ENCODE results near the gene DYDC2. TPM values are rescaled to one million over a fixed set of nuclear protein-coding genes. Genes with fewer than 3 reads are reported as not detected.

The DYDC2 gene
- total and polyA plus RNA-seq, 9 of the 15 experiments (the other 6 are each of a cell fraction or from before 2014, with no cell fraction given): 0.06 to 0.34 (median 0.15) TPM; not detected in 5

- ChIA-PET POLR2A (interaction anchor here (1.1 kb wide), 1 partner anchor 11 kb away, joined by 3 read pairs; no protein-coding TSS in a partner anchor), CTCF (ENCODE audit: low intra/inter-chr PET ratio) (interaction anchor here (0.8 kb wide), 1 partner anchor 182 kb away, joined by 3 read pairs; no protein-coding TSS in a partner anchor)
- no peaks in the 10 kb centered on the region for H3K36me3 ChIP-seq (ENCODE audit: control insufficient read depth, insufficient read depth, low read length)
- no peak for DNase-seq (ENCODE audit: extremely low read depth in 1 of 4, low spot score in 3 of 4)
- H3K9me3 ChIP-seq (replicated peaks; ENCODE audit: control insufficient read depth, insufficient read depth, low read depth, low read length): no peaks in the 10 kb centered on the region
- H3K27me3 ChIP-seq (ENCODE audit: control insufficient read depth in 2 of 2, insufficient read depth in 2 of 2, low read length in 2 of 2): peaks cover under 1 to 12% of the 10 kb centered on the region in 2 experiments; a peak in 2 of 5 replicates
- H3K9ac ChIP-seq (ENCODE audit: insufficient read depth in 1 of 2, low read depth in 2 of 2, low read length in 2 of 2): no peak overlapping the region
- H3K4me1 ChIP-seq (replicated peaks in 1 of 2; ENCODE audit: control insufficient read depth in 2 of 2, insufficient read depth in 2 of 2, low read length in 2 of 2): no peaks in the 10 kb centered on the region
- in situ Hi-C loops (cut with MboI): no loop called here
- ATAC-seq: no peak; the same call in 2 of the 3 replicates
- no TSS peak for BruUV-seq (replicated peaks)
- H3K4me2 ChIP-seq (ENCODE audit: insufficient read depth, low read length): no peak overlapping the region
- H3K79me2 ChIP-seq (ENCODE audit: control insufficient read depth, insufficient read depth, low read length): no peaks in the 10 kb centered on the region
- H3K9me1 ChIP-seq (ENCODE audit: control insufficient read depth, insufficient read depth, low read length): no peaks in the 10 kb centered on the region
- WGBS (ENCODE audit: insufficient coverage, low coverage, missing lambda C conversion rate): 0% methylated on average over 1 of the region's 1 CpG
- no peak overlapping the region for H3K4me3 ChIP-seq
- no peak for FAIRE-seq
- H4K20me1 ChIP-seq (replicated peaks; ENCODE audit: control insufficient read depth, insufficient read depth, low read length): no peaks in the 10 kb centered on the region
- H3K27ac ChIP-seq (ENCODE audit: extremely low read depth, low read depth, low read length): no peak overlapping the region
- intact Hi-C loops (cut with micrococcal nuclease): no loop called here
- no peak overlapping the region for H2AFZ ChIP-seq (ENCODE audit: low read depth, low read length)
- TF ChIP-seq, protein P1, sequence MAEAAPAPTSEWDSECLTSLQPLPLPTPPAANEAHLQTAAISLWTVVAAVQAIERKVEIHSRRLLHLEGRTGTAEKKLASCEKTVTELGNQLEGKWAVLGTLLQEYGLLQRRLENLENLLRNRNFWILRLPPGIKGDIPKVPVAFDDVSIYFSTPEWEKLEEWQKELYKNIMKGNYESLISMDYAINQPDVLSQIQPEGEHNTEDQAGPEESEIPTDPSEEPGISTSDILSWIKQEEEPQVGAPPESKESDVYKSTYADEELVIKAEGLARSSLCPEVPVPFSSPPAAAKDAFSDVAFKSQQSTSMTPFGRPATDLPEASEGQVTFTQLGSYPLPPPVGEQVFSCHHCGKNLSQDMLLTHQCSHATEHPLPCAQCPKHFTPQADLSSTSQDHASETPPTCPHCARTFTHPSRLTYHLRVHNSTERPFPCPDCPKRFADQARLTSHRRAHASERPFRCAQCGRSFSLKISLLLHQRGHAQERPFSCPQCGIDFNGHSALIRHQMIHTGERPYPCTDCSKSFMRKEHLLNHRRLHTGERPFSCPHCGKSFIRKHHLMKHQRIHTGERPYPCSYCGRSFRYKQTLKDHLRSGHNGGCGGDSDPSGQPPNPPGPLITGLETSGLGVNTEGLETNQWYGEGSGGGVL (CRISPR knock-in tag; IDR thresholded peaks at IDR 0.05): no peak
- TF ChIP-seq THRAP3 (IDR thresholded peaks at IDR 0.05; ENCODE audit: borderline replicate concordance): no peak
- no peak for TF ChIP-seq ZNF79 (CRISPR knock-in tag; IDR thresholded peaks at IDR 0.05; ENCODE audit: low read depth)
- TF ChIP-seq E2F6 (IDR thresholded peaks at IDR 0.05; ENCODE audit: borderline replicate concordance in 1 of 2, extremely low read depth in 1 of 2, insufficient read depth in 1 of 2, insufficient read length in 1 of 2, low read depth in 1 of 2, low read length in 1 of 2, poor library complexity in 1 of 2, severe bottlenecking in 1 of 2): no peak
- no peak for TF ChIP-seq PCBP1 (IDR thresholded peaks at IDR 0.05; ENCODE audit: low read depth, low read length, poor library complexity, severe bottlenecking)
- TF ChIP-seq MXD1 (CRISPR knock-in tag; IDR thresholded peaks at IDR 0.05; ENCODE audit: borderline replicate concordance, poor library complexity, severe bottlenecking): no peak
- no peak for TF ChIP-seq CAMTA2 (CRISPR knock-in tag; conservative IDR thresholded peaks at IDR 0.05)
- no peak for TF ChIP-seq ZNF766 (CRISPR knock-in tag; conservative IDR thresholded peaks at IDR 0.05)
- TF ChIP-seq CHD4 (IDR thresholded peaks at IDR 0.05; ENCODE audit: insufficient read depth, insufficient replicate concordance, low read depth, low read length, poor library complexity, severe bottlenecking): no peak
- no peak for TF ChIP-seq PRDM10 (IDR thresholded peaks at IDR 0.05; ENCODE audit: partially characterized antibody)
- no peak for TF ChIP-seq TBL1XR1 (IDR thresholded peaks at IDR 0.05; ENCODE audit: low read length in 2 of 2)
- no peak for TF ChIP-seq POLR2G (IDR thresholded peaks at IDR 0.05; ENCODE audit: low read depth, low read length)
- TF ChIP-seq U2AF2 (optimal IDR thresholded peaks at IDR 0.05; ENCODE audit: low read depth, low read length): no peak
- no peak for TF ChIP-seq ESRRA (IDR thresholded peaks at IDR 0.05; ENCODE audit: borderline replicate concordance, low read depth)
Measured at GRCh38 chr10:80333983-80334382, 22.6 kb upstream of the DYDC2 start.
